GM13976 (cell line): ENCODE data around the gene ROCK1.

Source experiments
- DNase-seq: peaks from one replicate; pipeline ENCODE4 v3.0.0; 2012; ENCODE audit warnings: low spot score
- CTCF ChIP-seq: IDR thresholded peaks from 2 replicates; pipeline ENCODE4 v1.5.1; 2012; ENCODE audit warnings: borderline replicate concordance, mild to moderate bottlenecking; ENCODE audit not compliant: insufficient read depth; ENCODE audit errors: extremely low read depth, missing control alignments, control extremely low read depth
- in situ Hi-C: fragments of 300-500 bp; cut with MboI; formaldehyde crosslinking; loops from one replicate; pipeline ENCODE4 v1.12.0; 2022; ENCODE audit warnings: low sequenced_read_pairs, mixed read lengths, inconsistent platforms; ENCODE audit not compliant: unreplicated experiment

ROCK1 gene

DNA sequence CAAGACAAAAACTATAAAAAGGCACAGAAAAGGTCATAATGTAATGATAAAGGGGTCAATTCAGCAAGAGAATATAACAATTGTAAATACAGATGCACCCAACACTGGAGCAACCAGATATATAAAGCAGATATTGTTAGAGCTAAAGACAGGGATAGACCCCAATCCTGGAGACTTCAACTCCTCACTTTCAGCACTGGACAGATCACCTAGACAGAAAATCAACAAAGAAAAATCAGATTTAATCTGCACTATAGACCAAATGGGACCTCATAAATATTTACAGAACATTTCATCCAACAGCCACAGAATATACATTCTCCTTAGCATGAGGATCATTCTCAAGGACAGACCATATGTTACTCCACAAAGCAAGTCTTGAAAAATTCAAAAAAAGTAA, 114.2 kb downstream of the ROCK1 start:
- in situ Hi-C loops: no loop called here
- no peak for DNase-seq
- no peak for TF ChIP-seq CTCF

DNA sequence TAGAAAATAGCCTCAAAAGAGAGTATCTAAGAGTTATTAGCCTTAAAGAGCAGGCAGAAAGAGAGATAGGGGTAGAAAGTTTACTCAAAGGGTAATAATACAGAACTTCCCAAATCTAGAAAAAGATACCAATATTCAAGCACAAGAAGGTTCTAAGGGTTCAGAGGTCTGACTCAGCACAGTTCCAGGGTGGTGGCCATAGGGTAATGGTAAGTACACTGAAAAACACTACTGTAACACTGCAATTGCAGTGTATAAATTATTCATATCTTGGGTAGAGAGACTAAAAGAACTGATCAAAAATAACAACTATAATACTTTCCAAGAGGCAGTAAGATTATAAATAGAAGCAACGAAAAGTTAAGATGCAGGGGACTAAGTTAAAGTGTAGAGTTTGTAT, 115.2 kb downstream of the ROCK1 start:
- no peak for TF ChIP-seq CTCF
- DNase-seq: no peak
- in situ Hi-C loops: no loop called here

- TF ChIP-seq CTCF: no peak
- in situ Hi-C loops: no loop called here
- no peak for DNase-seq
Measured at GRCh38 chr18:20988726-20989125, 122.9 kb downstream of the ROCK1 start.

GRCh38 chr18:20975077-20975476, 136.5 kb downstream of the ROCK1 start:
- DNase-seq: no peak
- in situ Hi-C loops: no loop called here
- no peak for TF ChIP-seq CTCF

DNA sequence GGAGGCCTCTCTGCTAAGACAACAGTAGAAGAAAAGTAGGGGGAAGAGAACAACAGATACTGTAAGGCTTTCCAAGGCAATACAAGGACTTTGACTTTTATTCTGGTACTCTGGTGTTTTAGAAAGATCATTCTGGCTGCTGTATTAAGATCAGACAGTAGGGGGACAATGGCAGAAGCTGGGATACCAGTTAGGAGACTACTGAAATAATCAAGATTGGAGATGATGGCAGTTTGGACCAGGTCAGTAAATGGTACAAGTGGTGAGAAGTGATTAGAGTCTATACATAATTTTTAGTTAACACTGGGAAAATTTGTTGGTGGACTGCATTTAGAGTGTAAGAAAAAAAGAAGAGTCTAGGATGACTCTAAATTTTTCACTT, 139.7 kb downstream of the ROCK1 start:
- peak; percentile 16 for DNase-seq
- peak; percentile 28 for TF ChIP-seq CTCF
- in situ Hi-C loops: no loop called here

DNA sequence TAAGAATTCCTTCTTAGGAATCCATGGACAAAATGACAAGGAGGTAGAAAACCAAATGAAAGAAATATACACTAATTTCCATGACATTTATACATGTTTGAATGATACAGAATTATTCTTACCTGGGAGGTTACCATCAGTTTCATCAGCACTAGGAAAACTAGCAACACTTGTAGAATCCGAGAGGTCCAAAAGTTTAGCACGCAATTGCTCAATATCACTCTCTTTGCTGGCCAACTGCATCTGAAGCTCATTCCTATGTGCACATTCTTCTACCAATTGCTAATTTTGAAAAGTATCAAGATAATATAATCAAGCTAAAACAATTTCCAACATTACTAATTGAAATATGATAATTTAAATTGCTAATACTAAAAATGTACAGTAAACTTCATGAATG, 144.8 kb downstream of the ROCK1 start:
- in situ Hi-C loops: no loop called here
- no peak for TF ChIP-seq CTCF
- no peak for DNase-seq

DNA sequence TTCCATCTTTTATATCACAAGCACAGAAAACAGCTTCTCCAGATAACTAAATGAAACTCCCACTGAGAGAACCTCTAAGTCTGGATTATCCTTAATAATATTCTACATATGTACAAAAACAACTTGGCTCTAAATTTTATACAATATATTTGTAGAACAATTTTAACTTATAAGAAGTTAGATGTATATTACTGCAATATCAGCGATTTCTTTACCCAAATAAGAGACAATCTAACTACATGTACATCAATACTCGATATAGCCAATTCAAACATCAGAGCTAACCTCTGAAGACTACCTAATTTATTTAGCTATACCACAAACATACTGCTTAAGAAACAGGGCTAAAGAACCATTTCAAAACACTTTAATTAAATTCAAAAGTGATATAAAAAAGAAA, 148.6 kb downstream of the ROCK1 start:
- no peak for TF ChIP-seq CTCF
- no peak for DNase-seq
- in situ Hi-C loops: no loop called here
